SK-N-MC (cell line): Measurements from ENCODE around the gene SEC61G.

Experiments
- EZH2 ChIP-seq: fragments of 200-600 bp; sonication (generic); IDR thresholded peaks from one replicate; pipeline ENCODE4 v1.6.1; 2017; ENCODE audit warnings: antibody characterized with exemption
- FOXP2 ChIP-seq: optimal IDR thresholded peaks from 2 replicates; pipeline ENCODE3; 2011; ENCODE audit warnings: mild to moderate bottlenecking, moderate library complexity; ENCODE audit not compliant: insufficient read depth; ENCODE audit errors: extremely low read length, control extremely low read depth
- POLR2AphosphoS5 ChIP-seq: IDR thresholded peaks from 2 replicates; pipeline ENCODE4 v1.6.1; 2012; ENCODE audit warnings: mild to moderate bottlenecking, low read depth, low read length, borderline replicate concordance

DNA sequence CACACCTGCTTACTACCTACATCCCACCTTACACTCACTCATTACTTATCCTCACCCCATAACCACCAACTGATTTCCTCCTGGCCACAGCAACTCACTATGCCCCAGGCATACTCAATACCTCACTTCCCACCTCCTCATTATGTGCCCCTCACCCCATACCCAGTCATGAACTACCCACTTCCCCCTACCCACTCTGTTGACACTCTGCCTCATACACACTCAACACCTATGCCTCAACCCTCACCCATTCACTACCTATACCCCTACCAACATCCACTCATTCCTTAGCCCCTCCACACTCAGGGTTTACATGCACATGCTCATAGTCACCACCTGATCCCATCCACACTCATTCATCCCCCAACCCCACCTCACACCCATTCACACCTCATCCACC, 39.6 kb downstream of the SEC61G start:
- TF ChIP-seq EZH2 (no peak), POLR2AphosphoS5 (no peak), FOXP2 (no peak)
